GM18873 (cell line): ENCODE data around the gene ANKH.

Source experiments
- ATAC-seq: cut with Tn5 transposase; IDR thresholded peaks from one replicate; pipeline ENCODE4 v1.9.1; 2021; ENCODE audit warnings: mild to moderate bottlenecking, moderate library complexity, moderate number of reproducible peaks; ENCODE audit not compliant: unreplicated experiment, low FRiP score

Gene ANKH

GRCh38 chr5:14831006-14831338 is 40.6 kb downstream of the ANKH start:
- no peak for ATAC-seq

- no peak for ATAC-seq
Measured at GRCh38 chr5:14830210-14831005, 41.2 kb downstream of the ANKH start.

GRCh38 chr5:14829396-14829795 is 42.2 kb downstream of the ANKH start:
- no peak for ATAC-seq

GRCh38 chr5:14826714-14827113 is 44.9 kb downstream of the ANKH start:
- ATAC-seq, result no peak

- ATAC-seq, result no peak
Measured at GRCh38 chr5:14825977-14826376, 45.6 kb downstream of the ANKH start.

- no peak for ATAC-seq
Measured at GRCh38 chr5:14824499-14824898, 47.1 kb downstream of the ANKH start.

GRCh38 chr5:14821100-14821845 is 50.3 kb downstream of the ANKH start:
- no peak for ATAC-seq

- peak; percentile 44 for ATAC-seq
Measured at GRCh38 chr5:14818931-14819790, 52.4 kb downstream of the ANKH start.

GRCh38 chr5:14817762-14818136 is 53.8 kb downstream of the ANKH start:
- ATAC-seq, result peak; percentile 52

GRCh38 chr5:14816999-14817761 is 54.4 kb downstream of the ANKH start:
- ATAC-seq, result peak; percentile 40

- no peak for ATAC-seq
Measured at GRCh38 chr5:14816374-14816998, 55.1 kb downstream of the ANKH start.

- ATAC-seq, result no peak
Measured at GRCh38 chr5:14813747-14814146, 57.8 kb downstream of the ANKH start.

GRCh38 chr5:14812166-14812565 is 59.4 kb downstream of the ANKH start:
- ATAC-seq, result no peak

GRCh38 chr5:14810928-14811572 is 60.5 kb downstream of the ANKH start:
- ATAC-seq, result no peak

- no peak for ATAC-seq
Measured at GRCh38 chr5:14810282-14810681, 61.3 kb downstream of the ANKH start.

GRCh38 chr5:14809369-14810155 is 62.0 kb downstream of the ANKH start:
- ATAC-seq, result peak; percentile 99

GRCh38 chr5:14807471-14807870 is 64.1 kb downstream of the ANKH start:
- no peak for ATAC-seq

GRCh38 chr5:14806456-14806855 is 65.1 kb downstream of the ANKH start:
- no peak for ATAC-seq

- no peak for ATAC-seq
Measured at GRCh38 chr5:14802541-14802940, 69.0 kb downstream of the ANKH start.
